ENCODE data around the gene KPNA1. TPM values are rescaled to one million over a fixed set of nuclear protein-coding genes. Genes with fewer than 3 reads are reported as not detected.

KPNA1 gene
- 86.1 TPM for total RNA-seq (ENCODE audit: unreplicated experiment)
- long read RNA-seq, full-length matches to known transcripts, result 7 of 14 reads
- long read RNA-seq, partial matches to known transcripts, result 5 of 14 reads
- long read RNA-seq, other reads (novel, unspliced or antisense), result 2 of 14 reads

DNA sequence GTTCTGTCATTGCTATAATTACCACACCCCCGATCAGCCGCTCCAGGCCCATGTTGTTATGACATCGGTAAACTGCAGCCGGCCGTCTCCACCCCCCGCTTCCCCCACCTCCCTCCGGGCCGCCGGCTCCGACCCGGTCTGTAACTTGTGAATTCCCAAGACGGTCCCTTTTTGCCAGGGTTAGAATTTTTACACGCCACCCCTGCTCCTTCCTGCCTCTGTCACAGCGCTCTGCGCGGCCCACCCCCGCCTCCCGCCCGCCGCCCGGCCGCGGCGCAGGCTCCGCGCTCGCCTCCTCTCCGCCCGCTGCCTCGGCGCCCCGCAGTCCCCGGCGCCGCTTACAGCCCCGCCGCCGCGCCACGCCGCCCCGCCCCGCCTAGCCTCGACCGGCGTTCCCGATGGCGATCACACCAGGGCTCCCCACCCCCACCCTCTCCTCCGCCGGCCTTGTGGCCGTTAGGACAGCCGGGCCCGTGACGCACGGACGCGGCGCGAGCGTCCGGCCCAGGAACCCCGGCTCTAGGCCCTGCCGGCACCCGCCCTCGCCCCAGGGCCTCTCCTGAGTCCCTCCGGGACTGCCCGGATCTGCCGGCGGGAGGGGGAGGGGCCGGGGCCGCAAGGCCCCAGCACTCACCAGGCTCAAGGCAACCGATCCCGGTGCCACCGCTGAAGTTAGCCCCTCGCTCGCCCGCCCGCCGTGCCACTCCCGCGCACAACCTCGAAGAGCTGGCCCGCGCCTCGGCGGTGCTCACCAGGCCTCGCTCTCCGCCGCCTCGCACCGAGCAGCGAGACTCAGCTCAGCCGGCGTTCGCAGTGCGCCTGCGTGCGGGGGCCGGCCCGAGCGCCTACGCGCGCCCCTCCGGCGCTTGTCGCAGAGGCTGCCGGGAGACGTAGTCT lies at the start of gene KPNA1:
TSS of gene KPNA1 (minus strand) at position 817 of the 897 bp plus-strand sequence. CDS start 18,374 bp downstream, outside the sequence.
- H3K4me3 Mint-ChIP-seq (ENCODE audit: unreplicated experiment), result peak within 1 kb of the TSS; percentile 97
- DNase-seq, result peak; percentile 92
- H3K4me1 Mint-ChIP-seq (ENCODE audit: low read depth, unreplicated experiment), result peaks cover 19% of the 10 kb centered on the region
- peak within 1 kb of the TSS; percentile 88 for H3K27ac Mint-ChIP-seq (ENCODE audit: unreplicated experiment)
- no peaks in the 10 kb centered on the region for H3K9me3 Mint-ChIP-seq (ENCODE audit: unreplicated experiment)
- TF ChIP-seq, protein P1, sequence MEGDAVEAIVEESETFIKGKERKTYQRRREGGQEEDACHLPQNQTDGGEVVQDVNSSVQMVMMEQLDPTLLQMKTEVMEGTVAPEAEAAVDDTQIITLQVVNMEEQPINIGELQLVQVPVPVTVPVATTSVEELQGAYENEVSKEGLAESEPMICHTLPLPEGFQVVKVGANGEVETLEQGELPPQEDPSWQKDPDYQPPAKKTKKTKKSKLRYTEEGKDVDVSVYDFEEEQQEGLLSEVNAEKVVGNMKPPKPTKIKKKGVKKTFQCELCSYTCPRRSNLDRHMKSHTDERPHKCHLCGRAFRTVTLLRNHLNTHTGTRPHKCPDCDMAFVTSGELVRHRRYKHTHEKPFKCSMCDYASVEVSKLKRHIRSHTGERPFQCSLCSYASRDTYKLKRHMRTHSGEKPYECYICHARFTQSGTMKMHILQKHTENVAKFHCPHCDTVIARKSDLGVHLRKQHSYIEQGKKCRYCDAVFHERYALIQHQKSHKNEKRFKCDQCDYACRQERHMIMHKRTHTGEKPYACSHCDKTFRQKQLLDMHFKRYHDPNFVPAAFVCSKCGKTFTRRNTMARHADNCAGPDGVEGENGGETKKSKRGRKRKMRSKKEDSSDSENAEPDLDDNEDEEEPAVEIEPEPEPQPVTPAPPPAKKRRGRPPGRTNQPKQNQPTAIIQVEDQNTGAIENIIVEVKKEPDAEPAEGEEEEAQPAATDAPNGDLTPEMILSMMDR (IDR thresholded peaks at IDR 0.05; ENCODE audit: partially characterized antibody, unreplicated experiment), result no peak
- no peaks in the 10 kb centered on the region for H3K36me3 Mint-ChIP-seq (ENCODE audit: unreplicated experiment)
- peaks cover 4% of the 10 kb centered on the region for H3K27me3 Mint-ChIP-seq (ENCODE audit: unreplicated experiment)

DNA sequence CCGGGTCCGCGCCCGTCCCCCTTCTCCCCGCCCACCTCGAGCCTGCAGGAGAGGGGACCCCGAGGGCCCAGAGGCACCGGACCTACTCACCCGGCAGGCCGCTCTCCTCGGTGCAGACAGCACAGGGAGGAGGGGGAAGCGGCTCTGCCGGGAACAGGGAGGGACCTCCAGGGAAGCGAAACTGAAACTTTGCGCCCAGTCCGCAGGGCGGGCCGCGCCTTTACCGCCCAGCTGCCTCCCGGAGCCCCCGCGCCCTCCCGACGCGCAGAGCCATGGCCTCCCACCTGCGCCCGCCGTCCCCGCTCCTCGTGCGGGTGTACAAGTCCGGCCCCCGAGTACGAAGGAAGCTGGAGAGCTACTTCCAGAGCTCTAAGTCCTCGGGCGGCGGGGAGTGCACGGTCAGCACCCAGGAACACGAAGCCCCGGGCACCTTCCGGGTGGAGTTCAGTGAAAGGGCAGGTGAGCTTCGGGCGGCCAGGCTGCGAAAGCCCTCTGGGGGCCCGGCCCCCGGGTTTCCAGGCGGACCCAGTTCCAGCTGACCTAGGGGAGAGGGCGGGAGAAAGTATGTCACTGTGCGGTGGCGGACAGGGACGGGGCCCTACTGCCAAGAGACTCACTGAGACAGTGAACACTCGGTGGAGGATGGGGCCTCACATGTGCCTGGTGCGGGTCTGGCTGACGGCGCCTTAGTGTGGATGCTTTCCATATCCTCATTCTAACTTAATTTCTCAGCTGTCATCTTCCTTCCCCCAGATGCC lies 49.6 kb upstream of the KPNA1 start, which contains the start of the genes DTX3L and PARP9:
TSS of gene DTX3L (plus strand) at position 184 of the 758 bp plus-strand sequence. CDS start at position 273, 89 bp downstream.
TSS of gene PARP9 (minus strand) at position 146 of the 758 bp plus-strand sequence. CDS start 4,680 bp downstream, outside the sequence.
- Mint-ChIP-seq H3K27me3 (ENCODE audit: unreplicated experiment) (peaks cover 7% of the 10 kb centered on the region), H3K9me3 (ENCODE audit: unreplicated experiment) (peaks cover 2% of the 10 kb centered on the region), H3K4me1 (ENCODE audit: low read depth, unreplicated experiment) (no peaks in the 10 kb centered on the region), H3K36me3 (ENCODE audit: unreplicated experiment) (no peaks in the 10 kb centered on the region), H3K27ac (ENCODE audit: unreplicated experiment) (peak within 1 kb of the TSS; percentile 43), H3K4me3 (ENCODE audit: unreplicated experiment) (peak within 1 kb of the TSS; percentile 79)
- peak; percentile 51 for DNase-seq
- TF ChIP-seq, protein P1 (IDR thresholded peaks at IDR 0.05; ENCODE audit: partially characterized antibody, unreplicated experiment), result no peak

DNA sequence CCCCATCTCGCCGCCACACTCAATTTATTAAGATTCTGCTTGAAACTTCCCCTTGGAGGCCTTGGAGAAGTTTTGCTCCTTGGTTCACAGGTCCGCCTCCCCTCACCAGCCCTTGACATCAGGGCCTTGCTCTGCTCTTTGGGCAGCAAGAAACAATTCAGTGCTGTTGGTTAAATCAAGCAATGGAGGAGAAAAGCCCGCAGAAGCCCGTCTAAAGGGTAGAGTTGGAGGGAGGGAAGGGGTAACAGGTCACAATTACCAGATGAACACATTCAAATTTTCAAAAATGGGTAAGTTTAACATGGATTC lies 48.9 kb upstream of the KPNA1 start:
- H3K27me3 Mint-ChIP-seq (ENCODE audit: unreplicated experiment), result peaks cover 7% of the 10 kb centered on the region
- DNase-seq, result no peak
- TF ChIP-seq, protein P1 (IDR thresholded peaks at IDR 0.05; ENCODE audit: partially characterized antibody, unreplicated experiment), result no peak
- H3K36me3 Mint-ChIP-seq (ENCODE audit: unreplicated experiment), result no peaks in the 10 kb centered on the region
- H3K27ac Mint-ChIP-seq (ENCODE audit: unreplicated experiment), result peak overlapping the region; percentile 18
- H3K9me3 Mint-ChIP-seq (ENCODE audit: unreplicated experiment), result peaks cover 2% of the 10 kb centered on the region
- H3K4me1 Mint-ChIP-seq (ENCODE audit: low read depth, unreplicated experiment), result no peaks in the 10 kb centered on the region
- H3K4me3 Mint-ChIP-seq (ENCODE audit: unreplicated experiment), result peak overlapping the region; percentile 79

DNA sequence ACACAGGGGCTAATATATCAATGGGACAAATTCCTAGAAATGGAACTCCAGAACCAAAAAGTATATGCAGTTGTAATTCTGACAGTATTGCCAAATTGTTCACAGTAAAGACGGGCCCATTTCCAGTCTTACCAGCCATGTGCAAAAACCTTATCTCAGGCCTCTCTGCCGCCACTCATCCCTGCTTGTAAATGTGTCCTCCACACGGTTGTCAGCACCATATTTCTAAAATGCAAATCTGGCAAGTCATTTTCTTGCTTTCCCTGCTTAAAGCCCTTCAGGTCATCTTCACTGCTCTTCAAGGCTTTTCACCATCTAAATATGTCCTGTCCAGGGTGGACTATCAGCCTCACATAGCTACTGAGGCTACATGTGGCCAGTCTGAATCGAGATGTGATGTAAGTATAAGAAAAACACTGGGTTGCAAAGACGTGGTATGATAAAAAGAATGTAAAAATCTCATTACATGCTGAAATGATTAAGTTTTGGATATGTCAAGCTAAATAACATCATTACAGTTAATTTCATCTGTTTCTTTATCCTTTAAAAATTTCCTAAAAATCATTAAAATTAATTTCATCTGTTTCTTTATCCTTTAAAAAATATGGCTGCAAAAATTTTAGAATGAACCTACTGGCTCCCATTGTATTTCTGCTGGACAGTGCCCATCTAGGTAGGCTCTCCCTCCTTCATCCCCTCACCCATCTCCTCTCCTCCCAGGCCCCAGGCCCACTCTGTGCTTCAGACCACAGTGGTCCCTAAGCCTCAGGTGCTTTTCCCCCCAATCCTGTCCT lies 48.4 kb upstream of the KPNA1 start:
- DNase-seq, result no peak
- no peaks in the 10 kb centered on the region for H3K36me3 Mint-ChIP-seq (ENCODE audit: unreplicated experiment)
- TF ChIP-seq, protein P1 (IDR thresholded peaks at IDR 0.05; ENCODE audit: partially characterized antibody, unreplicated experiment), result no peak
- no peak overlapping the region for H3K27ac Mint-ChIP-seq (ENCODE audit: unreplicated experiment)
- H3K4me3 Mint-ChIP-seq (ENCODE audit: unreplicated experiment), result no peak overlapping the region
- H3K27me3 Mint-ChIP-seq (ENCODE audit: unreplicated experiment), result peaks cover 7% of the 10 kb centered on the region
- H3K9me3 Mint-ChIP-seq (ENCODE audit: unreplicated experiment), result peaks cover 2% of the 10 kb centered on the region
- no peaks in the 10 kb centered on the region for H3K4me1 Mint-ChIP-seq (ENCODE audit: low read depth, unreplicated experiment)

Measured in glutamatergic neuron (in vitro differentiated cells).